Measurements from ENCODE around the gene CDK9. TPM values are rescaled to one million over a fixed set of nuclear protein-coding genes. Genes with fewer than 3 reads are reported as not detected.

Gene CDK9
- polyA plus RNA-seq, 1 donor (not counting 4 experiments of a cell fraction or from before 2014, with no cell fraction given), result 47.8 TPM

DNA sequence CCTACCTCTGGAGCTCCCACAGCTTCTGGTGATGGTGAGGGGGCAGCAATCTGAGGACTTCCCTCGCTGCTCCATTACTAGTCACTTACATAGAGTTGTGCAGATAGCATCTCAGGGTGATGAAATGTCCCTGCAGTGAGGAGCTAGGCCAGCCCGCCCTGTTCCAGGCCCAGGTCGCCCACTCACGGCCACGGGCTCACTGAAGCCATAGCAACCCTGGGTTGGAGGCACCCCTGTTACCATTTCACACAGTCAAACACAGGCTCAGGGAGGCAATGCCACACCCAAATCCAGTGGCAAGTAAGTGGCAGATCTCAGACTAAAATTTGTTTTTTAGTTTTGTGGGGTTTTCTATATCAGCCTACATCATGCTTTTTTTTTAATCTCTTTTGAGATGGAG is 27.0 kb upstream of the CDK9 start:
- DNase-seq (ENCODE audit: low read depth, low spot score) (no peak), FAIRE-seq (no peak)
- Histone ChIP-seq H3K9me3 (ENCODE audit: control insufficient read depth, low read depth, low read length) (no peaks in the 10 kb centered on the region), H3K27me3 (ENCODE audit: control insufficient read depth, extremely low read depth, insufficient read depth, low read length) (peaks cover 28% of the 10 kb centered on the region), H3K4me3 (ENCODE audit: control insufficient read depth in 2 of 3, extremely low read depth in 1 of 3, insufficient read depth in 2 of 3, low read depth in 1 of 3, low read length in 3 of 3) (no peak overlapping the region), H3K79me2 (ENCODE audit: control insufficient read depth, insufficient read depth, low read length) (no peaks in the 10 kb centered on the region), H3K36me3 (ENCODE audit: control insufficient read depth in 2 of 2, extremely low read depth in 1 of 2, insufficient read depth in 2 of 2, low read length in 2 of 2) (no peaks in the 10 kb centered on the region), H3K27ac (ENCODE audit: control insufficient read depth, insufficient read depth, low read length) (no peak overlapping the region), H3K9ac (ENCODE audit: control insufficient read depth, extremely low read depth, insufficient read depth, low read length) (no peak overlapping the region), H2AFZ (ENCODE audit: control insufficient read depth, low read length) (no peak overlapping the region), H3K4me2 (ENCODE audit: control insufficient read depth, extremely low read depth, insufficient read depth, low read depth, low read length) (no peak overlapping the region), H4K20me1 (ENCODE audit: control insufficient read depth, extremely low read depth, insufficient read depth, low read length) (no peaks in the 10 kb centered on the region), H3K9me1 (ENCODE audit: control insufficient read depth, extremely low read depth, insufficient read depth, low read length) (no peaks in the 10 kb centered on the region), H3K4me1 (ENCODE audit: control insufficient read depth, extremely low read depth, insufficient read depth, low read length) (no peaks in the 10 kb centered on the region)
- no peak for TF ChIP-seq CTCF (optimal IDR thresholded peaks at IDR 0.05 in 1 of 3, IDR thresholded peaks at IDR 0.05 in 1 of 3, conservative IDR thresholded peaks at IDR 0.05 in 1 of 3; ENCODE audit: extremely low read depth in 1 of 3, insufficient read depth in 2 of 3, low read length in 3 of 3)
- TF ChIP-seq EZH2 (IDR thresholded peaks at IDR 0.05; ENCODE audit: low read length), result no peak
- dilution Hi-C loops (cut with MboI; ENCODE audit: extremely low pct_ligation_motif_present, low sequenced_read_pairs), result no loop called here

GRCh38 chr9:127761061-127761460 is 24.8 kb upstream of the CDK9 start:
- peaks cover 8% of the 10 kb centered on the region for H3K27me3 ChIP-seq (ENCODE audit: control insufficient read depth, extremely low read depth, insufficient read depth, low read length)
- H2AFZ ChIP-seq (ENCODE audit: control insufficient read depth, low read length), result no peak overlapping the region
- H3K9ac ChIP-seq (ENCODE audit: control insufficient read depth, extremely low read depth, insufficient read depth, low read length), result no peak overlapping the region
- H3K9me1 ChIP-seq (ENCODE audit: control insufficient read depth, extremely low read depth, insufficient read depth, low read length), result no peaks in the 10 kb centered on the region
- H3K79me2 ChIP-seq (ENCODE audit: control insufficient read depth, insufficient read depth, low read length), result no peaks in the 10 kb centered on the region
- FAIRE-seq (no peak), DNase-seq (ENCODE audit: low read depth, low spot score) (no peak)
- no peaks in the 10 kb centered on the region for H3K36me3 ChIP-seq (ENCODE audit: control insufficient read depth in 2 of 2, extremely low read depth in 1 of 2, insufficient read depth in 2 of 2, low read length in 2 of 2)
- H3K4me2 ChIP-seq (ENCODE audit: control insufficient read depth, extremely low read depth, insufficient read depth, low read depth, low read length), result no peak overlapping the region
- H3K4me3 ChIP-seq (ENCODE audit: control insufficient read depth in 2 of 3, extremely low read depth in 1 of 3, insufficient read depth in 2 of 3, low read depth in 1 of 3, low read length in 3 of 3), result no peak overlapping the region
- H3K27ac ChIP-seq (ENCODE audit: control insufficient read depth, insufficient read depth, low read length), result no peak overlapping the region
- H3K4me1 ChIP-seq (ENCODE audit: control insufficient read depth, extremely low read depth, insufficient read depth, low read length), result no peaks in the 10 kb centered on the region
- dilution Hi-C loops (cut with MboI; ENCODE audit: extremely low pct_ligation_motif_present, low sequenced_read_pairs), result no loop called here
- no peaks in the 10 kb centered on the region for H4K20me1 ChIP-seq (ENCODE audit: control insufficient read depth, extremely low read depth, insufficient read depth, low read length)
- TF ChIP-seq EZH2 (IDR thresholded peaks at IDR 0.05; ENCODE audit: low read length), result no peak
- TF ChIP-seq CTCF (optimal IDR thresholded peaks at IDR 0.05 in 1 of 3, IDR thresholded peaks at IDR 0.05 in 1 of 3, conservative IDR thresholded peaks at IDR 0.05 in 1 of 3; ENCODE audit: extremely low read depth in 1 of 3, insufficient read depth in 2 of 3, low read length in 3 of 3), result no peak
- H3K9me3 ChIP-seq (ENCODE audit: control insufficient read depth, low read depth, low read length), result no peaks in the 10 kb centered on the region
